HG03558 (cell line): ENCODE data around the gene NKAIN4.

Experiments
- ATAC-seq: cut with Tn5 transposase; IDR thresholded peaks from one replicate; pipeline ENCODE4 v1.9.1; 2021; ENCODE audit warnings: moderate number of reproducible peaks; ENCODE audit not compliant: unreplicated experiment; ENCODE audit errors: extremely low read depth

Gene NKAIN4

DNA sequence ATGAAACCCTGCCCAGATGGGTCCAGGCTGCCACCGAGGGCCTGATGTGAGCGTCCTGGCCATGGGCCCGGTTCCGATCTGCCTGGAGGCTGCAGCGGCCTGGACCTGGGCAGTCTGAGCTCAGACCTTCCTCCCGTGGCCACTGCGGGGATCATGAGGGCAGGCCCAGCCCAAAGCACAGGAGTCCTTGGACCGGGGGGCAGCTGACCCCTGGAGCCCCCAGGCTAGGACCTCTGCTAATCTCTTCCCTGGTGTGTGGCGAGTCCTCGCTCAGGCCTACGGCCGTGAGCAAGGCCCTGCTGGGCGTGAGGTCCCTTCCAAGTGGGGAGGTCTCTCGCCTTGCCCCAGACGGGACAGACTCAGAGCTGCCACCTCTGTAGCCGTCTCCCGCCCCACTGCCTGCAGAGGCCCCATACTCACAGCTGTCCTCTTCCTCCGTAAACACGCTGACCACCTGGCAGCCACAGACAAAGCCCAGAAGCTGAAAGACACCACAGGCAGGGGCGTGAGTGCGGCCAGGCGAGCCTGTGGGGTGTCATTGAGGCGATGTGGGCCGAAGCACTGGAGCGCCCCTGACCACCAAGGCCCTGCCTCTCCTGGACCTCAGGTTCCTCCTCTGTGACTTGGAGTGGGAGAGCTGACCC lies 10.5 kb downstream of the NKAIN4 start:
- ATAC-seq, result no peak

DNA sequence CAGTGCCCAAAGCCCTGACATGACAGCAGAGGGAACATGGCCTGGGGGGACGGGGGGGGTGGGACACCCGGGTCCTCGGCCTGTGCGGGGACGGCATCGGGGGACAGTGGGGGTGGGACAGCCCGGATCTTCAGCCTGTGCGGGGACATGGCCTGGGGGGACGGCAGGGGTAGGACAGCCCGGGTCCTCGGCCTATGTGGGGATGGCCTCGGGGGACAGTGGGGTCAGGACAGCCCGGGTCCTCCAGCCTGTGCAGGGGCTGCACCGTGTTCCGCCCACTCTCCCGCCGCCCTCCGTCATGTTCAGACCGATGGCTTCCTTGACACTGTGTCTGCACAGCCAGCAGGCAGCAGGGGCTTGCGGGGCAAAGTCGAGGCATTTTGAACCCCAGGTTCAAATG lies 11.5 kb downstream of the NKAIN4 start:
- no peak for ATAC-seq

DNA sequence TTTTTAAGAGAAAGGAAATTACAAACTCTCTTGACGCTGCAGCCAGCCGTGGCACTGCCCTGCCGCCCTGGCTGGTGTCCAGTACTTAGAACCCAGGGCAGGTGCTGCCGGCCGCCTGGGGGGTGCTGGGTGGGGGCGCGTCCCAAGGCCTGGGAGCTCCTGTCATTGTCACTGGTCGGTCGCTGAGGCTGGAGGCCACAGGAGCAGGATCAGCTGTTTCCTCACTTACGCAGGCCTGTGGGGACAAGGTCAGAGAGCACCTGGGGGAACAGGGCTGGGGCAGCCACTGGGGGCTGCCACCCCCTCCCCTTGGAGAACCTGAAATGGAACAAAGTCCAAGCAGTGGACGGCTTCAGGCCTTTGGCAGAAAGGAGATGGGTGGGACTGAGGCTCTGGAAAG lies 13.0 kb downstream of the NKAIN4 start:
- no peak for ATAC-seq

GRCh38 chr20:63240004-63240403 lies 14.3 kb downstream of the NKAIN4 start:
- no peak for ATAC-seq

- ATAC-seq, result no peak
Measured at GRCh38 chr20:63239431-63239830, 14.8 kb downstream of the NKAIN4 start.

GRCh38 chr20:63238514-63239125 lies 15.6 kb downstream of the NKAIN4 start:
- no peak for ATAC-seq

GRCh38 chr20:63238031-63238430 lies 16.2 kb downstream of the NKAIN4 start:
- no peak for ATAC-seq

DNA sequence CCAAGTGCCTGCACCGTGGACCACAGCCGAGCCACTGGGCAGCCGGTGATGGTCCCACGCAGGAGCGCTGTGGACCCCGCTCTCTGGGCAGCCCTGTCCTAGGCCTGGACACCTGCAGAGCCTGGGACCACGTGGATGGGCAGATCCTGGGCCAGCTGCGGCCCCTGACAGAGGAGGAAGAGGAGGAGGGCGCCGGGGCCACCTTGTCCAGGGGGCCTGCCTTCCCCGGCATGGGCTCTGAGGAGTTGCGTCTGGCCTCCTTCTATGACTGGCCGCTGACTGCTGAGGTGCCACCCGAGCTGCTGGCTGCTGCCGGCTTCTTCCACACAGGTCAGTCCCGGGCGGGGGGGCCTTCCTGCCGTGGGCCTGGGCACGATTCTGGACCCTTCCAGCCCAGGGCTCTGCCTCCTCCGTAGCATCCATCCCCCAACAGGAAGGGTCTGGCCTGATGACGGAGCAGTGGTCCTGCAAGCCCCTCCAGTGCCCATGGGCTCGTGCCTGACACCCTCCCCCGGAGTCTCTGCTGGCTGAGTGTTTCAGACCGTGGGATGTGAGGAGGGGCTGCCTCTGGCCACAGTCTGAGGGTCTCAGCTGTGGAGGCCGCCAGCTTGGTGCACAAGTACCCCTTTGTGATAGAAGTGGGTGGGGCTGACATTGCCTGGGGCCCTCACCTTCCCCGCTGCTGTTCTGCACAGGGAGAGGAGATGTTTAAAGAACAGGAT lies 18.0 kb downstream of the NKAIN4 start:
- no peak for ATAC-seq

DNA sequence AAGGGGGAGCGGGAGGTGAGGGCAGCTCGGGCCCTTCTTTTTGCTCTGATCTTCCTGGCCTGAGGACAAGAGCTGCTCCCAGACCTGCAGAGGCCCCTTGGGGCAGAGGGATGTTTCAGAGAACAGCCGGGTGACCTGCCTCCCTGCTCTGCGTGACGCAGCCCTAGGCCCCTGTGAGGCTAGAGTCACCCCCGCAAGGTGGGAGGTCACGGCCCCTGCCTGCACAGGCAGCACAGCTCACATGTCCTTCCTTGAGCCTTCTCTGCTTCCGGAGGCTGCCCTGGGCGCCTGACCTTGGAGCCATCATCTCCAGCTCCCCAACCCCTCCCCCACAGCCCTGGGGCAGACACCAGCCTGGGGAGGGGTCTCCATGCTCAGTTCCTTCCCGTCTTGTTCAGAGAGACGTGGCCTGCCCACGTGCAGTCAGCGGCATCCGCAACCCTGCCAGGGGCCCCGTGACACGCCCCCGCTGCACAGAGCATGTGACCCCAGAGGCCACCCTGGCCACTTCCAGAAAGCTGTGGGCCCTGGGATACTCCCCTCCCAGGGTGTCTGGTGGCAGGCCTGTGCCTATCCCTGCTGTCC lies 18.8 kb downstream of the NKAIN4 start, which contains the start of gene BIRC7:
TSS of gene BIRC7 (plus strand) at position 507 of the 585 bp plus-strand sequence. CDS start 192 bp downstream, outside the sequence.
- ATAC-seq, result no peak

- ATAC-seq, result no peak
Measured at GRCh38 chr20:63234693-63235398, 19.4 kb downstream of the NKAIN4 start.

GRCh38 chr20:63233924-63234323 lies 20.3 kb downstream of the NKAIN4 start:
- ATAC-seq, result no peak

- ATAC-seq, result no peak
Measured at GRCh38 chr20:63233061-63233344, 21.3 kb downstream of the NKAIN4 start.

DNA sequence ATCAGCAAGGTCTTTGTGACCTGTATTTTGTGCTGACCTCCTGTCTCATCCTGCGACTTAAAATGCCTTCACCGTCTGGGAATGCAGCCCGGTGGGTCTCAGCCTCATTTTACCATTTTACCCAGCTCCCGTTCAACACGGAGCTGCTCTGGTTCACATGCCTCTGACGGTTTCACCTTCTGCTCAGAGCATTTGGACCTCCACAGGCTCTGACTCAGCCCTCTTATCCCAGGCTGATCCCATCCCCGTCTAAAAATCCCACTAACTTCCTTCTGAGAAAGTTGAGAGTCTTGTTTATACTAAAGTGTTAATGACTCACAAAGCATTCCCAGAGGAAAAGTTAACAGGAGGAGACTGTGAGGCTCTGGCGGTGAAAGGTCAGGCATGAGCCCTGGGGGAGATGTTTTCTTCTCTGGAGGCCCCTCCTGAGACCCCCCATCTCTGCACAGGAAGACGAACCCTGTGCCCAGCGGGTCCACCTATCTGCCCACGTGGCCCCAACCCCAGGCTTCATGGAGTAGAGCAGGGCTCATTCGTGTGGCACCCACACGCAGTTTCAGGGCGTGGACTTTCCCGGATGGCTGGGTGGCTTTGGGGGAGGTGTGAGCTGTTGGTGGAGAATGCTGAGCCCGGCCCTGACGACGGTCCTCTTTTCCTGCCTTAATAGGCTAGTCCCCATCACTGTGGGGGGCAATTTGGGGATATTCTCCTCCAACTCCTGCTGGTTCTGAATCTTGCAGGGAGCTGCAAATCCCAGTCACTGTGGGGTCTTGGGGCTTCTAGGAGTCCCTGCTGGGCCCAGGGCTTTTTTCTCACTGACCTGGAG lies 21.8 kb downstream of the NKAIN4 start:
- ATAC-seq, result no peak

DNA sequence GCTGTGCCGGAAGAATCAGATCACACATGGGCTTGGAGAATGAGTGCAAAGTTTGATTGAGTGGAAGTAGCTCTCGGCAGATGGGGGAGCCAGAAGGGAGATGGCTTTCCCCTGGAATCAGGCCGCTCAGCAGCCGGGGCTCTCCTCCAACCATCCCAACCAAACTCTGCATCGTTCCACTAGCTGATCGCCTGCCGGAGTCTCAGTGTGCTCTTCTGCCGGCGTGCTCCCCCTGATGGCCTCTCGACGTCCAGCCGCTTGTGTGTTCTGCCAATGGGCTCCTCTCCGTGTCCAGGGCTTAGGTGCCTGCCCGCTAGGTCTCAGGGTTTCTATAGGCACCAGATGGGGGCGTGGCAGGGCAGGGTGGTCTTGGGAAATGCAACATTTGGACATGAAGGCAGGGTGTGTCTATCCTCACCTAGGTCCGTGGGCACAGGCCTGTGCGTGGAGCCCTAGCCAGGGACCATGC lies 23.4 kb downstream of the NKAIN4 start:
- ATAC-seq, result no peak

DNA sequence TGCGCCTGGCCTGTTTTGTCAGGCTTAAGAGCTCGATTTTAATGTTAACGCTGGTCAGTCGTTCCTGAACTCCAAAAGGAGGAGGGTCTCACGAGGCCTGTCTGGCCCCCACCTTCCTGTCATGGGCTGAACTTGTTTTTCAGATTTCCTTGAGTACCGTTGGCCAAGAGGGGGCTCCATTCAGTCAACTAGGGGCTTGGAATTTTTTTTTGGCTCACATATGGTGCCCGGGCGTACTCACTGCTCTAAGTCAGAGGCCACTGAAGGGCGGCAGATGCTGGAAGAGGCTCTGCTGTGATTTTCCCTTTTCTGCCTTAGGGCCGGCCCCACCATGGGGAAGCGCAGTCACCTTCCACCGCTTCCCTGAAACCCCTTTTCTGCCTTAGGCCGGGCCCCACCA lies 25.5 kb downstream of the NKAIN4 start:
- no peak for ATAC-seq

DNA sequence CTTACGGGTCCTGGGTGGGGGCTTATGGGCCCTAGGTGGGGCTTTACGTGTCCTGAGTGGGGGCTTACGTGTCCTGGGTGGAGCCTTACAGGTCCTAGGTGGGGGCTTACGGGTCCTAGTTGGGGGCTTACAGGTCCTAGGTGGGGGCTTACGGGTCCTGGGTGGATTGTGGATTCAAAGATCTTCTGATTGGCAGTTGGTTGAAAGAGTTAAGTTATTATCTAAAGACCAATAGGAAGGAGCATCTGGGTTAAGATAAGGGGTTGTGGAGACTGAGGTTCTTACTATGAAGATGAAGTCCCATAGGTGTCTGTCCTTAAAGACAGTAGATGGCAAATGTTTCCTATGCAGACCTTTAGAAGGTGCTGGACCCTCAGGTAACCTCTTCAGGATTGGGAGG lies 27.0 kb downstream of the NKAIN4 start:
- no peak for ATAC-seq

DNA sequence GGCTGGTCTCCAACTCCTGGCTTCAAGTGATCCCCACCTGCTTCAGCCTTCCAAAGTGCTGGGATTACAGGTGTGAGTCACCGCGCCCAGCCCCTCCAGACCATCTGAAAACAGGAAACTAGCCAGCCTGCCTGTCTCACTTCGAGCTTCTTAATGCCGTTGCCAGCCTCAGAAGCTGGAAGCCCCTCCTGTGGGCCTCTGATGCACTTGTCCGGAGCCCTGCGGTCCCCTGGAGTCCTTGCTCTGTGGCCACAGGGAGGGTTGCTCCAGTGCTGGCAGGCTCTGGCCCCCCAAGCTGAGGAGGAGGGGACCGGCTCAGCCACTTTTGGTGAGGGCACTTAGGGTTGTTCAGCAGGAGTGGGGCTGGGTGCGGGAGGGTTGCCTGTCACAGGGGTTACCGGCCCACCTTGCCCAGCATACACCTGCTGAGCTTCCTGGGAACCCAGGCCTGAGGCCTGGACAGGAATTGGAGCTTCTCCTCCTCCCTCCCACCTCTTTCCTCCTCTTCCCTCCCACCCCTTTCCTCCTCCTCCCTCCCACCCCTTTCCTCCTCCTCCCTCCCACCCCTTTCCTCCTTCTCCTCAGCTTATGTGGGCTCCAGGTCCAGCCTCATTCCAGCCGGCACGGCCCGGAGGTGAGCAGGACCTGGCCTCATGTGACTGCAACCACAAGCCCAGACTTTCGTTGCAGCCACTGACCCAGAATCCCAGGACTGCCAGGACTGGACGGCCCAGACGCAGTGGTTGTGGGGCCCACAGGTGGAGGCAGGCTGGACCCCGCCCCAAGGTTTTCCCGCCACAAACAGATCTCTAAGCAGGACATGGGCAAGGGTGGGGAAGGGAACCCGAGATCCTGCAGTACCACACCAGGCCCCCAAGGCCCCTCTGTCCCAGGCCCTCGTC lies 28.0 kb downstream of the NKAIN4 start:
- no peak for ATAC-seq

DNA sequence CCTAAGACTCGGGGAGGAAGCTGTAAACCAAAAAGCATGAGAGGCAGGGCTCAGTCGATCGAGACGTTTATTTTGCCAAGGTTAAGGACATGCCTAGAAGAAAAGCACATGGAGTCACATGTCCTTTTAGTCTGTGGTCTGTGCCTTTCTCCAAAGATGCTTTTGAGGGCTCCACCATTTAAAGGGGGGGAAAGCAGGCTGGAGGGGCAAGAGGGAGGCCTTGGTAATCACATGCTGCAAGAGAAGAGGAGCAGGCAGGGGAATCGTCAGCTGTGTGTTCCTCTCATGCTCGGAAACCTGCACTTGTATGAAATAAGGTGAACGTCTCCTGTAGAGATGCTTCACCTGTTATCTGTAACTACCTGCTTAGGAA lies 29.2 kb downstream of the NKAIN4 start:
- ATAC-seq, result no peak
